GM23338 (cell line): ENCODE results near the gene ART4. TPM values are rescaled to one million over a fixed set of nuclear protein-coding genes. Genes with fewer than 3 reads are reported as not detected.

Source experiments
- ATAC-seq: fragments of 200-7000 bp; cut with Tn5 transposase; 3 replicates; pipeline ENCODE4 v1.9.1; 2020
- DNase-seq: peaks from one replicate; pipeline ENCODE4 v3.0.0-alpha.2; 2015; ENCODE audit warnings: low spot score
- H2AFZ ChIP-seq: fragments of 200-600 bp; sonication (generic); 2 replicates; pipeline ENCODE4 v1.8.0; 2016; ENCODE audit warnings: antibody characterized with exemption, mild to moderate bottlenecking, moderate library complexity
- H3F3A ChIP-seq: fragments of 200-600 bp; sonication (generic); replicated peaks from 2 replicates; pipeline ENCODE4 v1.8.0; 2017; ENCODE audit warnings: antibody characterized with exemption, mixed run types, low read depth
- H3K27ac ChIP-seq: fragments of 200-600 bp; sonication (generic); 2 replicates; pipeline ENCODE4 v1.6.1; 2016; ENCODE audit warnings: low read depth
- H3K27me3 ChIP-seq: fragments of 200-600 bp; sonication (generic); 2 replicates; pipeline ENCODE4 v1.8.0; 2016; ENCODE audit warnings: mild to moderate bottlenecking, mixed run types, moderate library complexity; ENCODE audit not compliant: insufficient read depth
- H3K36me3 ChIP-seq: fragments of 200-600 bp; sonication (generic); 2 replicates; pipeline ENCODE4 v1.8.0; 2016; ENCODE audit warnings: mild to moderate bottlenecking; ENCODE audit not compliant: insufficient read depth
- H3K4me1 ChIP-seq: fragments of 200-600 bp; sonication (generic); 2 replicates; pipeline ENCODE4 v1.8.0; 2016; ENCODE audit warnings: mild to moderate bottlenecking, moderate library complexity; ENCODE audit not compliant: insufficient read depth
- H3K4me2 ChIP-seq: fragments of 200-600 bp; sonication (generic); 2 replicates; pipeline ENCODE4 v1.7.1; 2017; ENCODE audit warnings: mixed run types
- H3K4me3 ChIP-seq: fragments of 200-600 bp; sonication (generic); 2 replicates; pipeline ENCODE4 v1.6.1; 2016; ENCODE audit warnings: mixed run types
- H3K79me2 ChIP-seq: fragments of 200-600 bp; sonication (generic); replicated peaks from 2 replicates; pipeline ENCODE4 v1.8.0; 2017; ENCODE audit warnings: mild to moderate bottlenecking; ENCODE audit not compliant: insufficient read depth
- H3K9me2 ChIP-seq: fragments of 200-600 bp; sonication (generic); 2 replicates; pipeline ENCODE4 v1.8.0; 2017; ENCODE audit not compliant: insufficient read depth
- H4K20me1 ChIP-seq: fragments of 200-600 bp; sonication (generic); replicated peaks from 2 replicates; pipeline ENCODE4 v1.8.0; 2017; ENCODE audit warnings: mild to moderate bottlenecking; ENCODE audit not compliant: insufficient read depth
- H3K27ac Mint-ChIP-seq: 2 replicates; pipeline ENCODE4 v1.8.0; 2020; ENCODE audit warnings: inconsistent platforms, mild to moderate bottlenecking, moderate library complexity, mixed read lengths
- H3K27me3 Mint-ChIP-seq: 3 replicates; pipeline ENCODE4 v1.8.0; 2022; ENCODE audit warnings: low read depth, mild to moderate bottlenecking, moderate library complexity, mixed read lengths, inconsistent platforms; ENCODE audit not compliant: insufficient read depth, poor library complexity
- H3K36me3 Mint-ChIP-seq: 3 replicates; pipeline ENCODE4 v1.8.0; 2021; ENCODE audit warnings: low read depth, mild to moderate bottlenecking, inconsistent platforms, moderate library complexity, mixed read lengths
- H3K4me1 Mint-ChIP-seq: 3 replicates; pipeline ENCODE4 v1.8.0; 2020; ENCODE audit warnings: mild to moderate bottlenecking, inconsistent platforms, mixed read lengths
- H3K4me3 Mint-ChIP-seq: 3 replicates; pipeline ENCODE4 v1.8.0; 2021; ENCODE audit warnings: moderate library complexity, mild to moderate bottlenecking, inconsistent platforms, mixed read lengths
- H3K9me3 Mint-ChIP-seq: 3 replicates; pipeline ENCODE4 v1.8.0; 2020; ENCODE audit warnings: moderate library complexity, mild to moderate bottlenecking, inconsistent platforms, mixed read lengths
- NANOG ChIP-seq: IDR thresholded peaks from 2 replicates; pipeline ENCODE4 v1.6.1; 2016; ENCODE audit warnings: antibody characterized with exemption, borderline replicate concordance
- STAT1 ChIP-seq: IDR thresholded peaks from one replicate; pipeline ENCODE4 v1.6.1; 2016; ENCODE audit warnings: antibody characterized with exemption; ENCODE audit not compliant: unreplicated experiment
- polyA plus RNA-seq: library from polyadenylated mRNA; unstranded; fragments of >200 nt; fragmentation: Nextera tagmentation; extraction: Ambion mirVana; gene quantifications from 2 replicates; pipeline ENCODE4 v1.2.1, GENCODE V29; 2016
- total RNA-seq: library from RNA; depleted of rRNA; stranded (reverse); fragments of >200 nt; shearing (Covaris generic); gene quantifications from 2 replicates; pipeline ENCODE4 v1.2.3, GENCODE V29; 2014
- TF ChIP-seq, protein P1 (sequence below): fragments of 250-450 bp; sonication (Bioruptor Pico); IDR thresholded peaks from 2 replicates; pipeline ENCODE4 v1.5.0; 2020; ENCODE audit warnings: mild to moderate bottlenecking, moderate library complexity
- TF ChIP-seq, protein P2 (sequence below), 2 experiments: fragments of 200-600 bp in 1 of 2; sonication (generic) in 1 of 2; conservative IDR thresholded peaks; 2 replicates each; pipeline versions ENCODE4 v1.5.1 to v1.6.1; 2016 to 2017; ENCODE audit warnings: antibody characterized with exemption in 2 of 2, low read depth in 2 of 2, mild to moderate bottlenecking in 2 of 2, moderate library complexity in 1 of 2

ART4 gene
- total and polyA plus RNA-seq, 2 experiments from 2014 or later: 0.08 TPM; not detected in 1

DNA sequence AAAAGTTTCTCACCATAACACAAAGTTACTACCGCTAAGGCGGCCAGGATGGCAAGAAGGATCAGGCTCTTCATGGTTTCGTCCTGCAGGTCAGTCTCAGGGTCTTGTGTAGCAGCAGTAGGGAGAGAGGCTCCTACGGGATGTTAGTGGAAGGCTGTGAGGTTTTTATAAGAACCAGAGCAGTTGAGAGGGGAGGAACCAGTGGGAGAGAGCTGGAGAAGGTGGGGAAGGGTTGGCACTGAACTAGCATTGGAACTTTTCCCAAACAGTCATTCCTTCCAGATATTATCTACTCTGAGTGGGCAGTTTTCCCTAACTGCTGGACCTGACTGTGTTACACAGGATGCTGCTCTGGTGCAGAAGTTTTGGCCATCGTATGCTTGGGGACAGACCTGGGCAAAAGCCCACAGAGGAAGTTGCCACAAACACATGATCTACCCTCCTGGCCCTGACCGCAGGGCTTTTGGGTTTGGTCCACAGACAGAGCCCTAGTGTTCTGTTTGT is 42.4 kb upstream of the ART4 start, which contains the start of gene MGP (continued):
- TF ChIP-seq, protein P1, sequence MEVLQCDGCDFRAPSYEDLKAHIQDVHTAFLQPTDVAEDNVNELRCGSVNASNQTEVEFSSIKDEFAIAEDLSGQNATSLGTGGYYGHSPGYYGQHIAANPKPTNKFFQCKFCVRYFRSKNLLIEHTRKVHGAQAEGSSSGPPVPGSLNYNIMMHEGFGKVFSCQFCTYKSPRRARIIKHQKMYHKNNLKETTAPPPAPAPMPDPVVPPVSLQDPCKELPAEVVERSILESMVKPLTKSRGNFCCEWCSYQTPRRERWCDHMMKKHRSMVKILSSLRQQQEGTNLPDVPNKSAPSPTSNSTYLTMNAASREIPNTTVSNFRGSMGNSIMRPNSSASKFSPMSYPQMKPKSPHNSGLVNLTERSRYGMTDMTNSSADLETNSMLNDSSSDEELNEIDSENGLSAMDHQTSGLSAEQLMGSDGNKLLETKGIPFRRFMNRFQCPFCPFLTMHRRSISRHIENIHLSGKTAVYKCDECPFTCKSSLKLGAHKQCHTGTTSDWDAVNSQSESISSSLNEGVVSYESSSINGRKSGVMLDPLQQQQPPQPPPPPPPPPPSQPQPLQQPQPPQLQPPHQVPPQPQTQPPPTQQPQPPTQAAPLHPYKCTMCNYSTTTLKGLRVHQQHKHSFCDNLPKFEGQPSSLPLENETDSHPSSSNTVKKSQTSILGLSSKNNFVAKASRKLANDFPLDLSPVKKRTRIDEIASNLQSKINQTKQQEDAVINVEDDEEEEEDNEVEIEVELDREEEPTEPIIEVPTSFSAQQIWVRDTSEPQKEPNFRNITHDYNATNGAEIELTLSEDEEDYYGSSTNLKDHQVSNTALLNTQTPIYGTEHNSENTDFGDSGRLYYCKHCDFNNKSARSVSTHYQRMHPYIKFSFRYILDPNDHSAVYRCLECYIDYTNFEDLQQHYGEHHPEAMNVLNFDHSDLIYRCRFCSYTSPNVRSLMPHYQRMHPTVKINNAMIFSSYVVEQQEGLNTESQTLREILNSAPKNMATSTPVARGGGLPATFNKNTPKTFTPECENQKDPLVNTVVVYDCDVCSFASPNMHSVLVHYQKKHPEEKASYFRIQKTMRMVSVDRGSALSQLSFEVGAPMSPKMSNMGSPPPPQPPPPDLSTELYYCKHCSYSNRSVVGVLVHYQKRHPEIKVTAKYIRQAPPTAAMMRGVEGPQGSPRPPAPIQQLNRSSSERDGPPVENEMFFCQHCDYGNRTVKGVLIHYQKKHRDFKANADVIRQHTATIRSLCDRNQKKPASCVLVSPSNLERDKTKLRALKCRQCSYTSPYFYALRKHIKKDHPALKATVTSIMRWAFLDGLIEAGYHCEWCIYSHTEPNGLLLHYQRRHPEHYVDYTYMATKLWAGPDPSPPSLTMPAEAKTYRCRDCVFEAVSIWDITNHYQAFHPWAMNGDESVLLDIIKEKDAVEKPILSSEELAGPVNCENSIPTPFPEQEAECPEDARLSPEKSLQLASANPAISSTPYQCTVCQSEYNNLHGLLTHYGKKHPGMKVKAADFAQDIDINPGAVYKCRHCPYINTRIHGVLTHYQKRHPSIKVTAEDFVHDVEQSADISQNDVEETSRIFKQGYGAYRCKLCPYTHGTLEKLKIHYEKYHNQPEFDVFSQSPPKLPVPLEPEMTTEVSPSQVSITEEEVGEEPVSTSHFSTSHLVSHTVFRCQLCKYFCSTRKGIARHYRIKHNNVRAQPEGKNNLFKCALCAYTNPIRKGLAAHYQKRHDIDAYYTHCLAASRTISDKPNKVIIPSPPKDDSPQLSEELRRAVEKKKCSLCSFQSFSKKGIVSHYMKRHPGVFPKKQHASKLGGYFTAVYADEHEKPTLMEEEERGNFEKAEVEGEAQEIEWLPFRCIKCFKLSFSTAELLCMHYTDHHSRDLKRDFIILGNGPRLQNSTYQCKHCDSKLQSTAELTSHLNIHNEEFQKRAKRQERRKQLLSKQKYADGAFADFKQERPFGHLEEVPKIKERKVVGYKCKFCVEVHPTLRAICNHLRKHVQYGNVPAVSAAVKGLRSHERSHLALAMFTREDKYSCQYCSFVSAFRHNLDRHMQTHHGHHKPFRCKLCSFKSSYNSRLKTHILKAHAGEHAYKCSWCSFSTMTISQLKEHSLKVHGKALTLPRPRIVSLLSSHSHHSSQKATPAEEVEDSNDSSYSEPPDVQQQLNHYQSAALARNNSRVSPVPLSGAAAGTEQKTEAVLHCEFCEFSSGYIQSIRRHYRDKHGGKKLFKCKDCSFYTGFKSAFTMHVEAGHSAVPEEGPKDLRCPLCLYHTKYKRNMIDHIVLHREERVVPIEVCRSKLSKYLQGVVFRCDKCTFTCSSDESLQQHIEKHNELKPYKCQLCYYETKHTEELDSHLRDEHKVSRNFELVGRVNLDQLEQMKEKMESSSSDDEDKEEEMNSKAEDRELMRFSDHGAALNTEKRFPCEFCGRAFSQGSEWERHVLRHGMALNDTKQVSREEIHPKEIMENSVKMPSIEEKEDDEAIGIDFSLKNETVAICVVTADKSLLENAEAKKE: no peak
- TF ChIP-seq, protein P2, sequence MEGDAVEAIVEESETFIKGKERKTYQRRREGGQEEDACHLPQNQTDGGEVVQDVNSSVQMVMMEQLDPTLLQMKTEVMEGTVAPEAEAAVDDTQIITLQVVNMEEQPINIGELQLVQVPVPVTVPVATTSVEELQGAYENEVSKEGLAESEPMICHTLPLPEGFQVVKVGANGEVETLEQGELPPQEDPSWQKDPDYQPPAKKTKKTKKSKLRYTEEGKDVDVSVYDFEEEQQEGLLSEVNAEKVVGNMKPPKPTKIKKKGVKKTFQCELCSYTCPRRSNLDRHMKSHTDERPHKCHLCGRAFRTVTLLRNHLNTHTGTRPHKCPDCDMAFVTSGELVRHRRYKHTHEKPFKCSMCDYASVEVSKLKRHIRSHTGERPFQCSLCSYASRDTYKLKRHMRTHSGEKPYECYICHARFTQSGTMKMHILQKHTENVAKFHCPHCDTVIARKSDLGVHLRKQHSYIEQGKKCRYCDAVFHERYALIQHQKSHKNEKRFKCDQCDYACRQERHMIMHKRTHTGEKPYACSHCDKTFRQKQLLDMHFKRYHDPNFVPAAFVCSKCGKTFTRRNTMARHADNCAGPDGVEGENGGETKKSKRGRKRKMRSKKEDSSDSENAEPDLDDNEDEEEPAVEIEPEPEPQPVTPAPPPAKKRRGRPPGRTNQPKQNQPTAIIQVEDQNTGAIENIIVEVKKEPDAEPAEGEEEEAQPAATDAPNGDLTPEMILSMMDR (conservative IDR thresholded peaks at IDR 0.05; ENCODE audit: low read depth in 2 of 2): no peak
- TF ChIP-seq STAT1: no peak

DNA sequence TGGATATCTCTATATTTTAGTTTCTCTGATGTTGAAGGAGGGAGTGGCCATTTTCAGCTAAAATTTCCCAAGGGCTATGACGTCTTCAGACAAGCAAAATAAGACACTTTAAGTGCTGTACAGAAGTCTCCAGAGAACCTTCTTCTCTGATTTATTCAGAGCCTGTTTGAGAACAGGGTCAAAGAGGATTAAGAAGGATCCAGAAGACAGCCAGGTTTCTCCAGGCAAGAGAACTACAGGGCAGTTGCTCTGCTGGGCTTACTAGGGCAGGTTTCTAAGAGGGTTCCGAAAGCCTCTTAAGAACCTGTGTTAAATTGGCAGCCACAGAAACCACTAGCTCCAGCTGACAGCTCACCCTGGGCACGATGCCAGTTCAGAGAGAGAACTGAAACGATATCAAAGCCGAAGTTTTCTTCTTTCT is 41.1 kb upstream of the ART4 start:
- H3F3A ChIP-seq: no peaks in the 10 kb centered on the region
- peak overlapping the region; percentile 61; the same call in 1 of the 2 replicates for H2AFZ ChIP-seq
- no peaks in the 10 kb centered on the region for H4K20me1 ChIP-seq
- H3K9me3 Mint-ChIP-seq: no peaks in the 10 kb centered on the region
- no peaks in the 10 kb centered on the region for H3K27me3 Mint-ChIP-seq
- H3K36me3 Mint-ChIP-seq: no peaks in the 10 kb centered on the region
- no peaks in the 10 kb centered on the region for H3K36me3 ChIP-seq
- H3K27ac Mint-ChIP-seq: no peak overlapping the region
- no peaks in the 10 kb centered on the region; the same call in 1 of the 2 replicates for H3K9me2 ChIP-seq
- peaks cover 4% of the 10 kb centered on the region; the same call in 2 of the 3 replicates for H3K4me1 Mint-ChIP-seq
- no peak overlapping the region for H3K4me2 ChIP-seq
- DNase-seq: no peak
- no peak overlapping the region for H3K4me3 ChIP-seq
- H3K4me3 Mint-ChIP-seq: no peak overlapping the region
- ATAC-seq: no peak
- no peaks in the 10 kb centered on the region for H3K4me1 ChIP-seq
- no peaks in the 10 kb centered on the region for H3K79me2 ChIP-seq
- no peaks in the 10 kb centered on the region for H3K27me3 ChIP-seq
- H3K27ac ChIP-seq: no peak overlapping the region
- TF ChIP-seq, protein P2 (conservative IDR thresholded peaks at IDR 0.05; ENCODE audit: low read depth in 2 of 2): no peak
- no peak for TF ChIP-seq NANOG
- TF ChIP-seq, protein P1: no peak
